Endothelial cell of umbilical vein (primary cell): Measurements from ENCODE around the gene PDZD4. TPM values are rescaled to one million over a fixed set of nuclear protein-coding genes. Genes with fewer than 3 reads are reported as not detected.

Source experiments
- BruUV-seq: library from RNA; stranded (reverse); fragments of 400-500 nt; replicated peaks from 2 replicates; lab custom pipeline; 2021; lab: Mats Ljungman, UMichigan
- CTCF ChIA-PET: fragments of 300-600, 350-600 bp; sonication (Branson Sonifier 250); formaldehyde crosslinking; loops from one replicate; lab custom pipeline; 2021; ENCODE audit warnings: antibody characterized with exemption, inconsistent platforms; lab: Charles Lee
- POLR2A ChIA-PET: fragments of 300-600, 350-600 bp; sonication (Branson Sonifier 250); formaldehyde crosslinking; loops from one replicate; lab custom pipeline; 2021; ENCODE audit warnings: antibody characterized with exemption, inconsistent platforms; lab: Charles Lee
- DNase-seq: peaks from one replicate; pipeline ENCODE4 v3.0.0-alpha.2; 2011; ENCODE audit warnings: low read depth, low spot score
- FAIRE-seq: peaks from 2 replicates; lab custom pipeline; 2011; peaks lifted over from hg19 to GRCh38; lab: Jason Lieb, UNC
- H2AFZ ChIP-seq: 2 replicates; pipeline ENCODE4 v1.6.0; 2012; ENCODE audit warnings: low read depth, low read length, control low read depth, inconsistent platforms
- H3K27ac ChIP-seq: 2 replicates; pipeline ENCODE4 v1.5.1; 2011; ENCODE audit warnings: low read depth, mild to moderate bottlenecking, control low read depth, low read length, moderate library complexity; ENCODE audit not compliant: insufficient read depth
- H3K27me3 ChIP-seq, 2 experiments: 2 replicates each; pipeline versions ENCODE4 v1.6.0 to v1.6.1; 2011; ENCODE audit warnings: low read length in 2 of 2, mixed read lengths in 1 of 2; ENCODE audit not compliant: control insufficient read depth in 2 of 2, insufficient read depth in 2 of 2
- H3K36me3 ChIP-seq, 2 experiments: 2 replicates in 1 of 2; 3 replicates in 1 of 2; pipeline ENCODE4 v1.5.1; 2011; ENCODE audit warnings: low read length in 2 of 2, mild to moderate bottlenecking in 1 of 2, moderate library complexity in 1 of 2; ENCODE audit not compliant: control insufficient read depth in 2 of 2, insufficient read depth in 2 of 2; ENCODE audit errors: extremely low read depth in 1 of 2
- H3K4me1 ChIP-seq: 3 replicates; pipeline ENCODE4 v1.5.1; 2011; ENCODE audit warnings: mild to moderate bottlenecking, low read length; ENCODE audit not compliant: control insufficient read depth, insufficient read depth; ENCODE audit errors: extremely low read depth
- H3K4me2 ChIP-seq: 2 replicates; pipeline ENCODE4 v1.6.1; 2011; ENCODE audit warnings: low read length, control low read depth, mixed read lengths; ENCODE audit not compliant: insufficient read depth
- H3K4me3 ChIP-seq, 3 experiments: fragments of 200-600 bp in 1 of 3; sonication (generic), shearing (Covaris generic) in 1 of 3; replicated peaks in 1 of 3; 2 replicates each; pipeline ENCODE4 v1.5.1; 2011 to 2016; ENCODE audit warnings: control low read depth in 3 of 3, low read length in 3 of 3, mild to moderate bottlenecking in 2 of 3, inconsistent platforms in 1 of 3, low read depth in 1 of 3, moderate library complexity in 1 of 3; ENCODE audit not compliant: insufficient read depth in 1 of 3
- H3K79me2 ChIP-seq: 2 replicates; pipeline ENCODE4 v1.6.0; 2012; ENCODE audit warnings: low read length, inconsistent platforms; ENCODE audit not compliant: control insufficient read depth, insufficient read depth
- H3K9ac ChIP-seq: replicated peaks from 2 replicates; pipeline ENCODE3; 2011; ENCODE audit warnings: low read length, control low read depth; ENCODE audit not compliant: insufficient read depth; ENCODE audit errors: extremely low read depth
- H3K9me1 ChIP-seq: replicated peaks from 3 replicates; pipeline ENCODE4 v1.6.0; 2011; ENCODE audit warnings: mild to moderate bottlenecking, low read length; ENCODE audit not compliant: control insufficient read depth, insufficient read depth; ENCODE audit errors: extremely low read depth
- H3K9me3 ChIP-seq: replicated peaks from 2 replicates; pipeline ENCODE4 v1.5.1; 2012; ENCODE audit warnings: low read length, inconsistent platforms; ENCODE audit not compliant: control insufficient read depth, insufficient read depth
- H4K20me1 ChIP-seq: replicated peaks from 2 replicates; pipeline ENCODE3; 2011; ENCODE audit warnings: mild to moderate bottlenecking, low read length; ENCODE audit not compliant: control insufficient read depth, insufficient read depth; ENCODE audit errors: extremely low read depth
- EZH2 ChIP-seq: IDR thresholded peaks from 2 replicates; pipeline ENCODE4 v1.6.1; 2012; ENCODE audit warnings: borderline replicate concordance, low read depth, mild to moderate bottlenecking, moderate library complexity, low read length, inconsistent platforms; ENCODE audit not compliant: severe bottlenecking
- FOS ChIP-seq: IDR thresholded peaks from 2 replicates; pipeline ENCODE4 v1.6.1; 2011; ENCODE audit warnings: mild to moderate bottlenecking, low read length, moderate library complexity, borderline replicate concordance; ENCODE audit not compliant: insufficient read depth
- GATA2 ChIP-seq: IDR thresholded peaks from 2 replicates; pipeline ENCODE4 v1.7.0; 2011; ENCODE audit warnings: low read depth, mild to moderate bottlenecking, moderate library complexity, mixed read lengths, low read length; ENCODE audit not compliant: insufficient read length, insufficient read depth
- JUN ChIP-seq: IDR thresholded peaks from 2 replicates; pipeline ENCODE4 v1.6.1; 2011; ENCODE audit warnings: borderline replicate concordance, low read depth; ENCODE audit not compliant: insufficient read length, insufficient read depth
- MYC ChIP-seq: IDR thresholded peaks from one replicate; pipeline ENCODE4 v1.6.1; 2011; ENCODE audit warnings: mild to moderate bottlenecking, low read depth, low read length
- POLR2A ChIP-seq: IDR thresholded peaks from 2 replicates; pipeline ENCODE4 v1.6.1; 2012; ENCODE audit warnings: low read depth, mild to moderate bottlenecking, control low read depth, low read length
- POLR2AphosphoS5 ChIP-seq: IDR thresholded peaks from 2 replicates; pipeline ENCODE4 v1.6.1; 2012; ENCODE audit warnings: low read depth, mild to moderate bottlenecking, control low read depth, low read length, moderate library complexity; ENCODE audit not compliant: insufficient read depth
- dilution Hi-C: fragments of 300-500 bp; cut with MboI; formaldehyde crosslinking; loops from one replicate; pipeline ENCODE4 v1.15.0; 2019; ENCODE audit warnings: low sequenced_read_pairs; ENCODE audit not compliant: extremely low pct_ligation_motif_present
- intact Hi-C: fragments of 100-400 bp; cut with micrococcal nuclease; formaldehyde crosslinking; loops from one replicate; pipeline ENCODE4 v1.10.0; 2022
- polyA plus RNA-seq, 4 experiments: library from polyadenylated mRNA; depleted of rRNA in 3 of 4; stranded (reverse) in 3 of 4; unstranded in 1 of 4; fragments of >200 nt; gene quantifications; 2 replicates each; pipeline versions ENCODE4 v1.2.1 to v1.2.3, GENCODE V29; 2011 to 2012; ENCODE audit warnings: missing spikeins in 1 of 4
- total RNA-seq: library from RNA; stranded (reverse); gene quantifications from 2 replicates; pipeline ENCODE4 v1.2.3, GENCODE V29; 2021
- TF ChIP-seq, protein P1 (sequence below): IDR thresholded peaks from 2 replicates; pipeline ENCODE4 v1.6.1; 2011; ENCODE audit not compliant: insufficient read depth, insufficient read length
- TF ChIP-seq, protein P2 (sequence below), 2 donors: IDR thresholded peaks; 1 replicate in 1 of 2; 2 replicates in 1 of 2; pipeline ENCODE4 v1.5.1; 2011; ENCODE audit warnings: low read length in 2 of 2, mild to moderate bottlenecking in 2 of 2, moderate library complexity in 2 of 2, control low read depth in 1 of 2, inconsistent platforms in 1 of 2, low read depth in 1 of 2; ENCODE audit not compliant: insufficient read depth in 1 of 2; ENCODE audit errors: extremely low read depth in 1 of 2

Gene PDZD4
- total and polyA plus RNA-seq, 2 donors (not counting 3 experiments of a cell fraction or from before 2014, with no cell fraction given) = 0.07 to 0.09 TPM

DNA sequence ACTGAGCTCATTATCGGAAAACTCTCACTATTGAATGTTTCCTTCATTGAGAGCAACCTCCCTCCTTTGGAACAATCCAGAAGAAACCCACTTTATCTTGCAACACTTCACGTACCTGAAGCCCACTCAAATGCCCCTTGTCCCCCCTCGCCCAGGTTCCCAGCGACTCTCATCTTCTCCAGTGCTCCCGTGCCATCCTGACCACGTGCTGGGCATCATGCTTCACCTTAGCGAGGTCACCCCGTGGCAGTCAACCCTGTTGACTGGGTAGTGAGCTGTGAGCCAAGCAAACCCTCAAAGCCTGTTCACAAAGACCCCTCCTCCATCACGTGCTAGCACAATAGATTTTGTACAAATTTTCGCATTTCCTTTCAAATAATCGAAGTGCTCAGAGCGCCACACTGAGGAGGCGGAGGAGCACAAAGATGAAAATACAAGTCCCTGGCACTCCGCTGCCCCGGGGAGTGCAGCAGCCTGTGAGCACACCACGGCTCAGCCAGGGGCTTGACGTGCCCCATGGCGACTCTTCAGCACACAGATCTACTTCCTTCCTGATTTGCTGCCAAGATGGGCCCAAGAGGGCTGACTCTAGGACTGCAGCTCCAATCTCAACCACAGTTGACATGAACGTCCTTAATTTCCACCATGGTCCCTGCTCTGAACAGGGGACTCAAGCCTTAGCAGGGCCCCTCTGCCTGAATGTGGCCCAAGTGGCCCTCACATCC is 15.6 kb downstream of the PDZD4 start:
- TF ChIP-seq FOS = no peak
- no peak for TF ChIP-seq POLR2AphosphoS5
- no peak for TF ChIP-seq GATA2
- TF ChIP-seq, protein P1, sequence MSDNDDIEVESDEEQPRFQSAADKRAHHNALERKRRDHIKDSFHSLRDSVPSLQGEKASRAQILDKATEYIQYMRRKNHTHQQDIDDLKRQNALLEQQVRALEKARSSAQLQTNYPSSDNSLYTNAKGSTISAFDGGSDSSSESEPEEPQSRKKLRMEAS = no peak
- no peak for TF ChIP-seq JUN
- no peak for TF ChIP-seq EZH2
- TF ChIP-seq POLR2A = no peak
- TF ChIP-seq, protein P2, sequence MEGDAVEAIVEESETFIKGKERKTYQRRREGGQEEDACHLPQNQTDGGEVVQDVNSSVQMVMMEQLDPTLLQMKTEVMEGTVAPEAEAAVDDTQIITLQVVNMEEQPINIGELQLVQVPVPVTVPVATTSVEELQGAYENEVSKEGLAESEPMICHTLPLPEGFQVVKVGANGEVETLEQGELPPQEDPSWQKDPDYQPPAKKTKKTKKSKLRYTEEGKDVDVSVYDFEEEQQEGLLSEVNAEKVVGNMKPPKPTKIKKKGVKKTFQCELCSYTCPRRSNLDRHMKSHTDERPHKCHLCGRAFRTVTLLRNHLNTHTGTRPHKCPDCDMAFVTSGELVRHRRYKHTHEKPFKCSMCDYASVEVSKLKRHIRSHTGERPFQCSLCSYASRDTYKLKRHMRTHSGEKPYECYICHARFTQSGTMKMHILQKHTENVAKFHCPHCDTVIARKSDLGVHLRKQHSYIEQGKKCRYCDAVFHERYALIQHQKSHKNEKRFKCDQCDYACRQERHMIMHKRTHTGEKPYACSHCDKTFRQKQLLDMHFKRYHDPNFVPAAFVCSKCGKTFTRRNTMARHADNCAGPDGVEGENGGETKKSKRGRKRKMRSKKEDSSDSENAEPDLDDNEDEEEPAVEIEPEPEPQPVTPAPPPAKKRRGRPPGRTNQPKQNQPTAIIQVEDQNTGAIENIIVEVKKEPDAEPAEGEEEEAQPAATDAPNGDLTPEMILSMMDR (IDR thresholded peaks at IDR 0.05; ENCODE audit: extremely low read depth in 1 of 2, insufficient read depth in 1 of 2, low read depth in 1 of 2, low read length in 2 of 2) = no peak
- no peak for TF ChIP-seq MYC
- Histone ChIP-seq H3K4me2 (no peak overlapping the region), H3K4me3 (no peak overlapping the region), H3K79me2 (no peaks in the 10 kb centered on the region), H3K27me3 (peaks cover 0 to 2% of the 10 kb centered on the region in 2 experiments), H2AFZ (no peak overlapping the region), H4K20me1 (no peaks in the 10 kb centered on the region), H3K27ac (no peak overlapping the region), H3K4me1 (peaks cover 4% of the 10 kb centered on the region), H3K9me1 (no peaks in the 10 kb centered on the region), H3K36me3 (no peaks in the 10 kb centered on the region), H3K9me3 (no peaks in the 10 kb centered on the region), H3K9ac (no peak overlapping the region)
- no peak for DNase-seq
- POLR2A ChIA-PET = no interaction called here
- FAIRE-seq = no peak
- intact Hi-C loops (loop anchor here (10.0 kb wide), 1 partner anchor 70 kb away; the partner anchor contains the start of gene L1CAM), dilution Hi-C loops (no loop called here)
- BruUV-seq = no TSS peak
- CTCF ChIA-PET = no interaction called here
